Measurements from ENCODE around the gene RCVRN.

- no peak for TF ChIP-seq JUND (IDR thresholded peaks at IDR 0.05)
- TF ChIP-seq, protein P1, sequence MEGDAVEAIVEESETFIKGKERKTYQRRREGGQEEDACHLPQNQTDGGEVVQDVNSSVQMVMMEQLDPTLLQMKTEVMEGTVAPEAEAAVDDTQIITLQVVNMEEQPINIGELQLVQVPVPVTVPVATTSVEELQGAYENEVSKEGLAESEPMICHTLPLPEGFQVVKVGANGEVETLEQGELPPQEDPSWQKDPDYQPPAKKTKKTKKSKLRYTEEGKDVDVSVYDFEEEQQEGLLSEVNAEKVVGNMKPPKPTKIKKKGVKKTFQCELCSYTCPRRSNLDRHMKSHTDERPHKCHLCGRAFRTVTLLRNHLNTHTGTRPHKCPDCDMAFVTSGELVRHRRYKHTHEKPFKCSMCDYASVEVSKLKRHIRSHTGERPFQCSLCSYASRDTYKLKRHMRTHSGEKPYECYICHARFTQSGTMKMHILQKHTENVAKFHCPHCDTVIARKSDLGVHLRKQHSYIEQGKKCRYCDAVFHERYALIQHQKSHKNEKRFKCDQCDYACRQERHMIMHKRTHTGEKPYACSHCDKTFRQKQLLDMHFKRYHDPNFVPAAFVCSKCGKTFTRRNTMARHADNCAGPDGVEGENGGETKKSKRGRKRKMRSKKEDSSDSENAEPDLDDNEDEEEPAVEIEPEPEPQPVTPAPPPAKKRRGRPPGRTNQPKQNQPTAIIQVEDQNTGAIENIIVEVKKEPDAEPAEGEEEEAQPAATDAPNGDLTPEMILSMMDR (IDR thresholded peaks at IDR 0.05), result no peak
- no peak for TF ChIP-seq USF2 (IDR thresholded peaks at IDR 0.05; ENCODE audit: borderline replicate concordance, low read depth, low read length)
- TF ChIP-seq RAD21 (IDR thresholded peaks at IDR 0.05; ENCODE audit: low read length), result no peak
- TF ChIP-seq RCOR1 (IDR thresholded peaks at IDR 0.05; ENCODE audit: low read length), result no peak
- TF ChIP-seq, protein P2, sequence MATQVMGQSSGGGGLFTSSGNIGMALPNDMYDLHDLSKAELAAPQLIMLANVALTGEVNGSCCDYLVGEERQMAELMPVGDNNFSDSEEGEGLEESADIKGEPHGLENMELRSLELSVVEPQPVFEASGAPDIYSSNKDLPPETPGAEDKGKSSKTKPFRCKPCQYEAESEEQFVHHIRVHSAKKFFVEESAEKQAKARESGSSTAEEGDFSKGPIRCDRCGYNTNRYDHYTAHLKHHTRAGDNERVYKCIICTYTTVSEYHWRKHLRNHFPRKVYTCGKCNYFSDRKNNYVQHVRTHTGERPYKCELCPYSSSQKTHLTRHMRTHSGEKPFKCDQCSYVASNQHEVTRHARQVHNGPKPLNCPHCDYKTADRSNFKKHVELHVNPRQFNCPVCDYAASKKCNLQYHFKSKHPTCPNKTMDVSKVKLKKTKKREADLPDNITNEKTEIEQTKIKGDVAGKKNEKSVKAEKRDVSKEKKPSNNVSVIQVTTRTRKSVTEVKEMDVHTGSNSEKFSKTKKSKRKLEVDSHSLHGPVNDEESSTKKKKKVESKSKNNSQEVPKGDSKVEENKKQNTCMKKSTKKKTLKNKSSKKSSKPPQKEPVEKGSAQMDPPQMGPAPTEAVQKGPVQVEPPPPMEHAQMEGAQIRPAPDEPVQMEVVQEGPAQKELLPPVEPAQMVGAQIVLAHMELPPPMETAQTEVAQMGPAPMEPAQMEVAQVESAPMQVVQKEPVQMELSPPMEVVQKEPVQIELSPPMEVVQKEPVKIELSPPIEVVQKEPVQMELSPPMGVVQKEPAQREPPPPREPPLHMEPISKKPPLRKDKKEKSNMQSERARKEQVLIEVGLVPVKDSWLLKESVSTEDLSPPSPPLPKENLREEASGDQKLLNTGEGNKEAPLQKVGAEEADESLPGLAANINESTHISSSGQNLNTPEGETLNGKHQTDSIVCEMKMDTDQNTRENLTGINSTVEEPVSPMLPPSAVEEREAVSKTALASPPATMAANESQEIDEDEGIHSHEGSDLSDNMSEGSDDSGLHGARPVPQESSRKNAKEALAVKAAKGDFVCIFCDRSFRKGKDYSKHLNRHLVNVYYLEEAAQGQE (IDR thresholded peaks at IDR 0.05; ENCODE audit: low read depth, low read length), result no peak
These were observed 31.0 kb upstream of the RCVRN start for GRCh38 chr17:9936095-9936494.
